Right renal pelvis (tissue), 4 donors: ENCODE data around the gene APAF1. TPM values are rescaled to one million over a fixed set of nuclear protein-coding genes. Genes with fewer than 3 reads are reported as not detected.
A peak's percentile ranks its signal among the peaks of the same experiment; 100 is the strongest.
"Not testable (repeated sequence)": the region's sequence is repeated elsewhere in the genome, so short reads cannot be mapped to it uniquely, and the experiment has no call there.

Experiments used
- DNase-seq, 4 donors: peaks; one replicate each; pipeline ENCODE4 v3.0.0-alpha.2; 2013; ENCODE audit warnings: low read depth in 4 of 4, low spot score in 3 of 4, missing footprints in 1 of 4
- polyA plus RNA-seq, 4 donors: library from polyadenylated mRNA; unstranded; fragments of 120-200 nt; gene quantifications; one replicate each; pipeline ENCODE4 v1.2.1, GENCODE V29; 2013; ENCODE audit not compliant: insufficient read length in 4 of 4

The APAF1 gene, protein sequence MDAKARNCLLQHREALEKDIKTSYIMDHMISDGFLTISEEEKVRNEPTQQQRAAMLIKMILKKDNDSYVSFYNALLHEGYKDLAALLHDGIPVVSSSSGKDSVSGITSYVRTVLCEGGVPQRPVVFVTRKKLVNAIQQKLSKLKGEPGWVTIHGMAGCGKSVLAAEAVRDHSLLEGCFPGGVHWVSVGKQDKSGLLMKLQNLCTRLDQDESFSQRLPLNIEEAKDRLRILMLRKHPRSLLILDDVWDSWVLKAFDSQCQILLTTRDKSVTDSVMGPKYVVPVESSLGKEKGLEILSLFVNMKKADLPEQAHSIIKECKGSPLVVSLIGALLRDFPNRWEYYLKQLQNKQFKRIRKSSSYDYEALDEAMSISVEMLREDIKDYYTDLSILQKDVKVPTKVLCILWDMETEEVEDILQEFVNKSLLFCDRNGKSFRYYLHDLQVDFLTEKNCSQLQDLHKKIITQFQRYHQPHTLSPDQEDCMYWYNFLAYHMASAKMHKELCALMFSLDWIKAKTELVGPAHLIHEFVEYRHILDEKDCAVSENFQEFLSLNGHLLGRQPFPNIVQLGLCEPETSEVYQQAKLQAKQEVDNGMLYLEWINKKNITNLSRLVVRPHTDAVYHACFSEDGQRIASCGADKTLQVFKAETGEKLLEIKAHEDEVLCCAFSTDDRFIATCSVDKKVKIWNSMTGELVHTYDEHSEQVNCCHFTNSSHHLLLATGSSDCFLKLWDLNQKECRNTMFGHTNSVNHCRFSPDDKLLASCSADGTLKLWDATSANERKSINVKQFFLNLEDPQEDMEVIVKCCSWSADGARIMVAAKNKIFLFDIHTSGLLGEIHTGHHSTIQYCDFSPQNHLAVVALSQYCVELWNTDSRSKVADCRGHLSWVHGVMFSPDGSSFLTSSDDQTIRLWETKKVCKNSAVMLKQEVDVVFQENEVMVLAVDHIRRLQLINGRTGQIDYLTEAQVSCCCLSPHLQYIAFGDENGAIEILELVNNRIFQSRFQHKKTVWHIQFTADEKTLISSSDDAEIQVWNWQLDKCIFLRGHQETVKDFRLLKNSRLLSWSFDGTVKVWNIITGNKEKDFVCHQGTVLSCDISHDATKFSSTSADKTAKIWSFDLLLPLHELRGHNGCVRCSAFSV (N-terminal part only)
- polyA plus RNA-seq = 10 to 100 TPM; 26.0 to 37.5 (median 36.8) TPM

DNA sequence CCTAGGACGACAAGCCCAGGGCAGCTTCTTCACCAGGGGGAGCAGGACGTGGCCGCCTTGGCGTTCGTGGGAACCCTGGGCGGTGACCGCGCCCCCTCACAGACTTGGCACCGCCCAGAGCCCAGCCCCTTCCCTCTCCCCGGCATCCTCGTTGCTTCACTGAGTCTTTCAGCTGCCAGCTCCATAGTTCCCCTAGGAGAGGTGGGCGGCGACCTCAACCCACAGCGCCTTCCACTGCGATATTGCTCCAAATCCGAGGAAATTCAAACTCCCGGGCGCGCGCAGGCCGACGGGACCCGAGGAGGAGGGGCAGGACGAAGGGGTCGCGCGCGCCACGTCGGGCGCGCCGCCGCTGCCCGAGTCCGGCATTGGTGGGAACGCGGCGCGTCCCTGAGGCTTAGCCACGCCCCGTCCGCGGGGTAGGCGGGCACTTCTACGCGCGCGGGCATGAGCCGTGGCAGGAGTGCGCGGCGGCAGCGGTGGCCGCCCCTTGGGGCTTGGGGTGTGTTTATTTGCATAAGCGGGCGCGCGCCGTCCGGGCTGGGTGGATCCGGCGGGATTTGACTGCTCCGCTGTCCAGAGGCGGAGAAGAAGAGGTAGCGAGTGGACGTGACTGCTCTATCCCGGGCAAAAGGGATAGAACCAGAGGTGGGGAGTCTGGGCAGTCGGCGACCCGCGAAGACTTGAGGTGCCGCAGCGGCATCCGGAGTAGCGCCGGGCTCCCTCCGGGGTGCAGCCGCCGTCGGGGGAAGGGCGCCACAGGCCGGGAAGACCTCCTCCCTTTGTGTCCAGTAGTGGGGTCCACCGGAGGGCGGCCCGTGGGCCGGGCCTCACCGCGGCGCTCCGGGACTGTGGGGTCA lies at the start of gene APAF1, which contains the start of gene IKBIP:
TSS of gene APAF1 (plus strand) at position 579 of the 860 bp plus-strand sequence. CDS start 3,070 bp downstream, outside the sequence.
TSS of gene IKBIP (minus strand) at position 77 of the 860 bp plus-strand sequence. CDS start 87 bp downstream, outside the sequence.
- DNase-seq = peak; percentile 94 to 96 (median 96)

- DNase-seq = not testable (repeated sequence)
Measured at GRCh38 chr12:98597313-98597712, 47.8 kb upstream of the APAF1 start.

- DNase-seq = no peak
Measured at GRCh38 chr12:98601924-98602323, 43.2 kb upstream of the APAF1 start.

- DNase-seq = no peak
Measured at GRCh38 chr12:98606359-98606988, 38.6 kb upstream of the APAF1 start.

- DNase-seq = no peak
Measured at GRCh38 chr12:98610596-98610995, 34.5 kb upstream of the APAF1 start.

DNA sequence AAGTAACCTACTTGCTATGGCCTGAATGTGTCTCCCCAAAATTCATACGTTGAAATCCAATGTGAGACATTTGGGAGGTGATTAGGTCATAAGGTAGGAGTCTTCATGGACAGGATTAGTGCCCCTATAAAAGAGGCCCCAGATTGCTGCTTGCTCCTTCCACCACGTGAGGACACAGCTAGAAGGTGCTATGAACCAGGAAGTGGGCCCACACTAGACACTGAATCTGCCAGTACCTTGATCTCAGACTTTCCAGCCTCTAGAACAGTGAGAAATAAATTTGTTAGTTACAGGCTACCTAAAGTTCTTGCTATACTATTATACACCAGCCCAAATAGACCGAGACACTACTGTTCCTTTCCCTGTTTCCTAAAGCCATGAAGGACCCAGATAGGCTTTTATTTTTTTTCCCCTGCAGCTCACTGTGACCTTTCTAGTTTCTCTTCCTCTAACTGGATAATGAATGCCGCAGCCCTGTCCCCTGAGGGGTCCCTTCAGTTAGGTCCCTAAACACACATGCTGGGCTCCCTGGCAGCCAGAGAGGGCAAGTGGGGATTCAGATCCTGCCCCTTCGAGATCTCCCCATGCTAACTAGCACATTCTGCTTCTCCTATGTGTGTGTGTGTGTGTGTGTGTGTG lies 32.3 kb upstream of the APAF1 start:
- no peak for DNase-seq

GRCh38 chr12:98618952-98619351 lies 26.1 kb upstream of the APAF1 start:
- no peak for DNase-seq

- no peak for DNase-seq
Measured at GRCh38 chr12:98635657-98636323, 9.3 kb upstream of the APAF1 start.

DNA sequence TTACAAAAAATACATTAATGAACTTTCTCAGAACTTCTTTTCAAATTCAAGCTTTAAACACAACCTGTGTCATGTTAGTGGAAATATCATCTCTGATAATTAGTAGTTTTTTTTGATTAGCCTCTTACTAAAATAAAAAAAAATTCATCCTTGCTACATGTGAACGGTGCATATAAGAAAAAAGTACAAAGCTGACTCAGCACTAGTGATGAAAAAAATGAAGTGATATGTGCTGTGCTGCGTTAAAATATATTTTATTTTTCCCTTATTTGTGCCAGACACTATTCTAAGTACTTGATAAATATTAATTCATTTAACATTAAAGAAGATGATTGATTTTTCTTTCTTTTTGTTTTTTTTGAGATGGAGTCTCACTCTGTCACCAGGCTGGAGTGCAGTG lies 8.0 kb upstream of the APAF1 start:
- no peak for DNase-seq

DNA sequence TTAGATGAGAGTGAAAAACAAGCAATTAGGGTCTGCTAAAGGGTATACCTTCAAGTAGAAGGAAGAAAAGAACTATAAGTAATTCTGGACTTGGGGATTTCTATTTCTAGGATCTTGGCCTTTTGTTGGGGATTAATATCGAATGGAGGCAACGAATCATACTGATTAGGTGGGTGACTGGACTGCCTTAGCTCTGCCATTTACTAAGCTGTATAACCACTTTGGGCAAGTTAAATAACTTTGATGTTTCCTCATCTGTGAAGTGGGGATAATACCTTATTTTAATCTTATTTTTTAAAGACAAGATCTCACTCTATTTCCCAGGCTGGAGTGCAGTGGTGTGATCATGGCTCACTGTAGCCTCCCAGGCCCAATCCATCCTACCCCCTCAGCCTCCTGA lies 7.1 kb upstream of the APAF1 start:
- DNase-seq = no peak

DNA sequence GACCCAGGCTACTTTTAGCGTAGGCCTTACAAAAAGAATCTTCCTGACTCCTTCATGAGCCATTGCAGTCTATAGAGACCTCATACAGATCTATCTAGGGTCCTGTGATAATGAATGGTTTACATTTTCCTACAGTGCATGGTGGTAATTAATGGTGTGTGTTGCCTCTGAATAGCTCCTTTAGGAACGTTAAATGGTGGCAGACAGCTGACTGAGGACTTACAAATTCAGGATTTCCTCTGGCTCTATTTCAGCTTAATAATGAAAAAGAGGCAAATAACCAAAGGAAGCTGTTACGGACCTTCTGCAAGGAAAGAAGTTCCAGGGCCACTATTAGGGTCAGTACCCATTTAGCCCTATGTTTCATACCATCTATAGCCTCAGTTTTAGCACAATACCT lies 5.6 kb upstream of the APAF1 start:
- no peak for DNase-seq

DNA sequence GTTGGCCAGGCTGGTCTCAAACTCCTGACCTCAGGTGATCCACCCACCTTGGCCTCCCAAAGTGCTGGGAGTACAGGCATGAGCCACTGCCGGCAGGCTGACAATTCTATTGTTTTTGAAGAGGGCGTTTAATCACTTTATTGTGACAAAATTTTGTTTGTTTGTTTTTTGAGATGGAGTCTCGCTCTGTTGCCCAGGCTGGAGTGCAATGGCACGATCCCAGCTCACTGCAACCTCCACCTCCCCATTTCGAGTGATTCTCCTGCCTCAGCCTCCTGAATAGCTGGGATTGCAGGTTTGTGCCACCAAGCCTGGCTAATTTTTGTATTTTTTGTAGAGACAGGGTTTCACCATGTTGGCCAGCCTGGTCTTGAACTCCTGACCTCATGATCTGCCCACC lies 2.3 kb upstream of the APAF1 start:
- DNase-seq = not testable (repeated sequence)

GRCh38 chr12:98644433-98644711 lies 718 bp upstream of the APAF1 start:
- DNase-seq = peak in 1 of 4 donors; percentile 39

DNA sequence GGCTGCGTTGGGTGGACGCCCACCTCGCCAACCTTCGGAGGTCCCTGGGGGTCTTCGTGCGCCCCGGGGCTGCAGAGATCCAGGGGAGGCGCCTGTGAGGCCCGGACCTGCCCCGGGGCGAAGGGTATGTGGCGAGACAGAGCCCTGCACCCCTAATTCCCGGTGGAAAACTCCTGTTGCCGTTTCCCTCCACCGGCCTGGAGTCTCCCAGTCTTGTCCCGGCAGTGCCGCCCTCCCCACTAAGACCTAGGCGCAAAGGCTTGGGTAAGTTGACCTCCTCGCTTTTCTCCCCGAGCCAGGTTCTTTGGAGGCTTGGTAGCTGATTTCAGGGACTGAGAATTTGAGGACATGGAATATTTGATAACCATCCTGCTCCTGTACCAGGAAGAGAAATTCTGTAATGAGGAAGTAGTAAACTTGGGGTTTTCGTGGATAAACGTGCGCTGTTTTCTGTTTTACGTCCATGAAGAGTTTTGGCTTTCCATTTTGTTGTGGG lies 530 bp downstream of the APAF1 start:
- DNase-seq = no peak

DNA sequence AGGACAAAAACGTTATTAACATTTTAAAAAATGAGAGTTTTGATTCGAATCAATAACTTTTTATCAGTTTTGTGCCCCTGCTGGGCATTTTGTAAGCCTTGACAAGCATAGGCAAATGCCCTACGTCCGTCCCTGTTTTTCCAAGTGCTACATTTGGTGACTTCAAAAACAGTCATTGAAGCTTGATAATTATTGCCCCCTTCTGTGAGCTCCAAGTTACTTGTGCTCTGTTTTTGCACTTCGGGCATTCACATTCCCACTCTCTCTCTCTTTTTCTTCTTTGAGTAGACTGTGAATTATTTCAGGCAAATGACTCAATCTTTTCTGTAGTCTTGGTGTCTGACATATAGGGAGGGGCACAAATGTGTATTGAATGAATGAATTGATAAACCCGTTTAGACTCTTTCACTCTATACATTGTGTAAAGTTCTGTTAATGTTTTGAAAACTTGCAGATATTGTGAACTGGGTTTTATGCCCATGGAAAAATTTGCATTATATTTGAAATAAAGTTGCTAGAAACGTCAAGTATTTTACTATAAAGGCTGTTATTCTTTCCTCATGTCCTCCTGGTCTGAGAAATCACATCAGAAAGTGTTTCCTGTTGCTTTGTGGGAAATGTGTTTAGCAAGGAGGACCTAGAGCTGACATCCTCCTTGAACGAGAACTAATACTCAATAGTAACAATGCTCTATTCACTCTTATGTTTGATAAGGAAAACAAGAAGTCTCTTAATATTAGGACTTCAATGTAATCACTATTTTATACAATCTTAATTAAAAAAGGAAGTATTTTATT lies 1.4 kb downstream of the APAF1 start:
- DNase-seq = no peak

DNA sequence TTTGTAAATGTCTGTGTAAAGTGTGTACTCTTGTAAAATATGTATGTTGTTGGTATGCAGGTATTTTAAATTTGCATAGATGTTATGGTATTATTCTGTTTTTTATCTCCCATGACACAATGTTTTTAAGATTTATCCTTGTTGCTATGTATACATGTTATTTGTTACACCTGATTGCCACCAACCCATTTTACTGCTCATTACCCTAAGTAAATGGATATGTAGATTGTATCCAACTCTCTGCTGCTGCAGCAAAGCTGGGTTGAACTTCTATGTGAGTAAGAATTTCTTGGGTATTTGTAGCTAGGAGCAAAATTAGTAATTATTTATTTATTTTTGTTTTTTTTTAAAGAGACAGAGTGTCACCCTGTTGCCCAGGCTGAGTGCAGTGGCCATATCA lies 6.2 kb downstream of the APAF1 start:
- no peak for DNase-seq

- peak in 1 of 4 donors; percentile 34 for DNase-seq
Measured at GRCh38 chr12:98653866-98654493, 8.9 kb downstream of the APAF1 start.
